Keratinocyte (primary cell): ENCODE measurements around the gene RNF144A. TPM values are rescaled to one million over a fixed set of nuclear protein-coding genes. Genes with fewer than 3 reads are reported as not detected.

ENCODE experiments used
- DNase-seq: peaks from one replicate; pipeline ENCODE4 v3.0.0-alpha.2; 2011; ENCODE audit warnings: low read depth, missing footprints, low spot score
- FAIRE-seq: peaks from 2 replicates; lab custom pipeline; 2011; peaks lifted over from hg19 to GRCh38; lab: Jason Lieb, UNC
- H2AFZ ChIP-seq: 2 replicates; pipeline ENCODE4 v1.6.0; 2012; ENCODE audit warnings: low read length, control low read depth, inconsistent platforms; ENCODE audit not compliant: control insufficient read depth
- H3K27ac ChIP-seq: 2 replicates; pipeline ENCODE4 v1.5.1; 2011; ENCODE audit warnings: low read length; ENCODE audit not compliant: control insufficient read depth, insufficient read depth
- H3K27me3 ChIP-seq: 3 replicates; pipeline ENCODE4 v1.6.0; 2011; ENCODE audit warnings: low read length; ENCODE audit not compliant: control insufficient read depth, insufficient read depth; ENCODE audit errors: extremely low read depth
- H3K36me3 ChIP-seq, 2 experiments: 2 replicates in 1 of 2; 3 replicates in 1 of 2; pipeline ENCODE4 v1.5.1; 2011; ENCODE audit warnings: low read length in 2 of 2, mild to moderate bottlenecking in 1 of 2; ENCODE audit not compliant: control insufficient read depth in 2 of 2, insufficient read depth in 2 of 2; ENCODE audit errors: extremely low read depth in 1 of 2
- H3K4me1 ChIP-seq: 3 replicates; pipeline ENCODE4 v1.5.1; 2011; ENCODE audit warnings: low read length; ENCODE audit not compliant: control insufficient read depth, insufficient read depth; ENCODE audit errors: extremely low read depth
- H3K4me2 ChIP-seq: 3 replicates; pipeline ENCODE4 v1.6.0; 2011; ENCODE audit warnings: low read depth, low read length; ENCODE audit not compliant: control insufficient read depth, insufficient read depth; ENCODE audit errors: extremely low read depth
- H3K4me3 ChIP-seq, 3 experiments: fragments of 200-600 bp in 1 of 3; sonication (generic) in 1 of 3; 2 replicates in 2 of 3; 3 replicates in 1 of 3; pipeline ENCODE4 v1.5.1; 2011 to 2016; ENCODE audit warnings: low read length in 3 of 3, mild to moderate bottlenecking in 3 of 3, control low read depth in 2 of 3, inconsistent platforms in 1 of 3, low read depth in 1 of 3, mixed read lengths in 1 of 3, mixed run types in 1 of 3, moderate library complexity in 1 of 3; ENCODE audit not compliant: control insufficient read depth in 2 of 3, insufficient read depth in 2 of 3; ENCODE audit errors: extremely low read depth in 1 of 3
- H3K79me2 ChIP-seq: 2 replicates; pipeline ENCODE4 v1.6.0; 2012; ENCODE audit warnings: low read length; ENCODE audit not compliant: control insufficient read depth, insufficient read depth
- H3K9ac ChIP-seq: 3 replicates; pipeline ENCODE4 v1.6.0; 2011; ENCODE audit warnings: low read length; ENCODE audit not compliant: control insufficient read depth, insufficient read depth; ENCODE audit errors: extremely low read depth
- H3K9me1 ChIP-seq: 3 replicates; pipeline ENCODE4 v1.6.0; 2011; ENCODE audit warnings: low read length; ENCODE audit not compliant: control insufficient read depth, insufficient read depth; ENCODE audit errors: extremely low read depth
- H3K9me3 ChIP-seq: 2 replicates; pipeline ENCODE4 v1.5.1; 2012; ENCODE audit warnings: low read depth, low read length; ENCODE audit not compliant: control insufficient read depth
- H4K20me1 ChIP-seq: 3 replicates; pipeline ENCODE4 v1.6.0; 2011; ENCODE audit warnings: low read length; ENCODE audit not compliant: control insufficient read depth, insufficient read depth; ENCODE audit errors: extremely low read depth
- EZH2 ChIP-seq: IDR thresholded peaks from one replicate; pipeline ENCODE4 v1.6.1; 2012; ENCODE audit warnings: inconsistent platforms, mild to moderate bottlenecking, low read length, moderate library complexity
- dilution Hi-C: fragments of 300-500 bp; cut with MboI; formaldehyde crosslinking; loops from one replicate; pipeline ENCODE4 v1.7.0; 2020; ENCODE audit warnings: low sequenced_read_pairs; ENCODE audit not compliant: extremely low pct_ligation_motif_present
- polyA plus RNA-seq, 5 experiments: library from polyadenylated mRNA; depleted of rRNA in 3 of 5; stranded (reverse) in 3 of 5; stranded (forward) in 1 of 5; unstranded in 1 of 5; fragments of >200 nt; gene quantifications; 1 replicate in 1 of 5; 2 replicates in 3 of 5; 3 replicates in 1 of 5; pipeline versions ENCODE4 v1.2.1 to v1.2.3, GENCODE V29; 2011 to 2012; ENCODE audit warnings: missing spikeins in 2 of 5, low read depth in 1 of 5, low replicate concordance in 1 of 5
- TF ChIP-seq, protein P1 (sequence below), 3 experiments: IDR thresholded peaks in 1 of 3; conservative IDR thresholded peaks in 1 of 3; optimal IDR thresholded peaks in 1 of 3; 2 replicates in 2 of 3; 3 replicates in 1 of 3; pipeline versions ENCODE3 to v1.5.1; 2011; ENCODE audit warnings: low read length in 3 of 3, mild to moderate bottlenecking in 3 of 3, moderate library complexity in 2 of 3, control low read depth in 1 of 3, inconsistent platforms in 1 of 3; ENCODE audit not compliant: insufficient read depth in 2 of 3; ENCODE audit errors: extremely low read depth in 1 of 3

The RNF144A gene
- polyA plus RNA-seq, 1 donor (not counting 4 experiments of a cell fraction or from before 2014, with no cell fraction given), result 1.4 TPM

DNA sequence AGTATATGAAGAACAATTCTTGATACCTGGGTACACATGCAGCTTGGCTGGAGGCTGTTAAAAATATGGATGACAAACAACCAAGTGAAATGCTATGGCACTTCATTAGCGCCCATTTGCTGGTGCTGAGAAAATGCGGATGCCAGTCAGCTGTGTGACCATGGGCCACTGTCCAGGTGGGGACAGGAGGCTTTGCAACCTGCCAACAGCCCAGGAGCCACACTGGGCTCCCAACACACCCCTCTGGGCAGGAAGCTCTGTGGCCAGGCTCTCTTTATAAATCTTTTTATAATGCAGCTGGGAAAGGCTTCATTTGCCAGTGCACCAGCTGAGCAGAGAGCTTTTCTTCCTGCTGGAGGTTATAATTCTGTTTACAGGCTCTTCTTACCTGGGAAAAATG lies 19.9 kb downstream of the RNF144A start:
- dilution Hi-C loops, result no loop called here
- H3K9me3 ChIP-seq, result no peaks in the 10 kb centered on the region
- no peak overlapping the region for H3K9ac ChIP-seq
- FAIRE-seq (no peak), DNase-seq (no peak)
- no peaks in the 10 kb centered on the region for H3K4me1 ChIP-seq
- no peaks in the 10 kb centered on the region for H3K9me1 ChIP-seq
- H3K4me2 ChIP-seq, result no peak overlapping the region
- no peaks in the 10 kb centered on the region for H4K20me1 ChIP-seq
- H3K79me2 ChIP-seq, result no peaks in the 10 kb centered on the region
- TF ChIP-seq, protein P1, sequence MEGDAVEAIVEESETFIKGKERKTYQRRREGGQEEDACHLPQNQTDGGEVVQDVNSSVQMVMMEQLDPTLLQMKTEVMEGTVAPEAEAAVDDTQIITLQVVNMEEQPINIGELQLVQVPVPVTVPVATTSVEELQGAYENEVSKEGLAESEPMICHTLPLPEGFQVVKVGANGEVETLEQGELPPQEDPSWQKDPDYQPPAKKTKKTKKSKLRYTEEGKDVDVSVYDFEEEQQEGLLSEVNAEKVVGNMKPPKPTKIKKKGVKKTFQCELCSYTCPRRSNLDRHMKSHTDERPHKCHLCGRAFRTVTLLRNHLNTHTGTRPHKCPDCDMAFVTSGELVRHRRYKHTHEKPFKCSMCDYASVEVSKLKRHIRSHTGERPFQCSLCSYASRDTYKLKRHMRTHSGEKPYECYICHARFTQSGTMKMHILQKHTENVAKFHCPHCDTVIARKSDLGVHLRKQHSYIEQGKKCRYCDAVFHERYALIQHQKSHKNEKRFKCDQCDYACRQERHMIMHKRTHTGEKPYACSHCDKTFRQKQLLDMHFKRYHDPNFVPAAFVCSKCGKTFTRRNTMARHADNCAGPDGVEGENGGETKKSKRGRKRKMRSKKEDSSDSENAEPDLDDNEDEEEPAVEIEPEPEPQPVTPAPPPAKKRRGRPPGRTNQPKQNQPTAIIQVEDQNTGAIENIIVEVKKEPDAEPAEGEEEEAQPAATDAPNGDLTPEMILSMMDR (optimal IDR thresholded peaks at IDR 0.05 in 1 of 3, IDR thresholded peaks at IDR 0.05 in 1 of 3, conservative IDR thresholded peaks at IDR 0.05 in 1 of 3; ENCODE audit: extremely low read depth in 1 of 3, insufficient read depth in 2 of 3, low read length in 3 of 3), result no peak
- no peak for TF ChIP-seq EZH2
- H3K27ac ChIP-seq, result no peak overlapping the region
- no peak overlapping the region for H3K4me3 ChIP-seq
- no peak overlapping the region for H2AFZ ChIP-seq
- H3K36me3 ChIP-seq, result no peaks in the 10 kb centered on the region
- no peaks in the 10 kb centered on the region for H3K27me3 ChIP-seq

GRCh38 chr2:6937582-6937981 lies 20.4 kb downstream of the RNF144A start:
- DNase-seq, result no peak
- Histone ChIP-seq H3K4me1 (no peaks in the 10 kb centered on the region), H3K79me2 (no peaks in the 10 kb centered on the region), H3K27ac (no peak overlapping the region), H3K36me3 (no peaks in the 10 kb centered on the region), H3K4me3 (no peak overlapping the region), H3K9me1 (no peaks in the 10 kb centered on the region), H3K4me2 (no peak overlapping the region), H3K27me3 (no peaks in the 10 kb centered on the region), H4K20me1 (no peaks in the 10 kb centered on the region), H3K9me3 (no peaks in the 10 kb centered on the region), H3K9ac (no peak overlapping the region), H2AFZ (no peak overlapping the region)
- no peak for FAIRE-seq
- dilution Hi-C loops, result no loop called here
- TF ChIP-seq, protein P1 (optimal IDR thresholded peaks at IDR 0.05 in 1 of 3, IDR thresholded peaks at IDR 0.05 in 1 of 3, conservative IDR thresholded peaks at IDR 0.05 in 1 of 3; ENCODE audit: extremely low read depth in 1 of 3, insufficient read depth in 2 of 3, low read length in 3 of 3), result no peak
- TF ChIP-seq EZH2, result no peak
